Neuron (in vitro differentiated cells): Measurements from ENCODE around the gene SLTM.
"Not testable (repeated sequence)": the region's sequence is repeated elsewhere in the genome, so short reads cannot be mapped to it uniquely, and the experiment has no call there.

ENCODE experiments used
- H2AFZ ChIP-seq: one replicate; pipeline ENCODE4 v1.6.1; 2013; ENCODE audit warnings: low read depth, mild to moderate bottlenecking, inconsistent platforms, low read length, moderate library complexity
- H3K27me3 ChIP-seq: one replicate; pipeline ENCODE4 v1.6.1; 2013; ENCODE audit warnings: low read length; ENCODE audit not compliant: insufficient read depth
- H3K36me3 ChIP-seq: one replicate; pipeline ENCODE4 v1.6.1; 2013; ENCODE audit warnings: low read length; ENCODE audit not compliant: insufficient read depth
- H3K4me1 ChIP-seq: one replicate; pipeline ENCODE4 v1.6.1; 2013; ENCODE audit warnings: low read length; ENCODE audit not compliant: insufficient read depth
- H3K4me3 ChIP-seq: 2 replicates; pipeline ENCODE4 v1.5.1; 2013; ENCODE audit warnings: mild to moderate bottlenecking, low read length, moderate library complexity
- H3K9me3 ChIP-seq: one replicate; pipeline ENCODE4 v1.6.1; 2013; ENCODE audit warnings: low read length

The SLTM gene

DNA sequence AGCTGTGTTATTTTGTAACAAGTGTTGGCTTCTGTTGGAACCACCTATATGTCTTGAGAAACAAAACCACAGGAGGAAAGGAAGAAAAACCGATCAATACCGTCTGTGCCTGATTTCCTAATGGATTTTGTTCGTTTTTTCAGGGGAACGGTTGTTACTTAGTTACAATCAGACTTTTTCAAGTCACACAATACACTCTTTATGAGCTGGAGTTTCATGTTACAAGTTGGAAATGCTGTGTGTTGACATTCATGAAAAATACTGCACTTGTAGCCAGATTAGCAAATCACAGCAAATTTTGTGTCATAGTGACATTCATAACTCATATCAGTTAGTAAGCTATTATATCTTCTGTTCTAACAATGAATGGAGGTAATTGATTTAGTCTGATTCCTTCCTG is 78.9 kb downstream of the SLTM start:
- Histone ChIP-seq H3K36me3 (peaks cover 11% of the 10 kb centered on the region), H3K4me1 (no peaks in the 10 kb centered on the region), H3K9me3 (no peaks in the 10 kb centered on the region), H3K4me3 (no peak overlapping the region), H2AFZ (no peak overlapping the region), H3K27me3 (no peaks in the 10 kb centered on the region)

DNA sequence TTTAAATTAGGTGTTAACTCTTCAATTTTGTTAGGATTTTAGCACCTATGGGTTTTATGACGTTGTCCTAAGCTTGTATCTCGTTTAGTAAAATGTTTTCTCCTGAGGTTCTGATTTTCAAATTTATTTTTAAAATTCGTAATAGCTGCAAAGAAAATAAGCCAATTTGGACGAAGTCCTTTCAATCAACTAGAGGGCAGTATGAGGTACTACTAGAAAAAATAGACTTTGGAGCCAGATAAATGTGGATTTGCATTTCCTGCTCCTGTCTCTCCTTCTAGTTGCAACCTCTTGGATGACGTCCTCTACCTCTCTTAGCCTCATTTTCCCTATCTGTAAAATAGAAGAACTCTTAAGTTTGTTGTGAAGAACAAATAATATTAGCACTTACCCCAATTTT is 81.1 kb downstream of the SLTM start:
- no peaks in the 10 kb centered on the region for H3K4me1 ChIP-seq
- no peaks in the 10 kb centered on the region for H3K27me3 ChIP-seq
- H3K36me3 ChIP-seq, result peaks cover 18% of the 10 kb centered on the region
- no peak overlapping the region for H3K4me3 ChIP-seq
- H3K9me3 ChIP-seq, result no peaks in the 10 kb centered on the region
- no peak overlapping the region for H2AFZ ChIP-seq

DNA sequence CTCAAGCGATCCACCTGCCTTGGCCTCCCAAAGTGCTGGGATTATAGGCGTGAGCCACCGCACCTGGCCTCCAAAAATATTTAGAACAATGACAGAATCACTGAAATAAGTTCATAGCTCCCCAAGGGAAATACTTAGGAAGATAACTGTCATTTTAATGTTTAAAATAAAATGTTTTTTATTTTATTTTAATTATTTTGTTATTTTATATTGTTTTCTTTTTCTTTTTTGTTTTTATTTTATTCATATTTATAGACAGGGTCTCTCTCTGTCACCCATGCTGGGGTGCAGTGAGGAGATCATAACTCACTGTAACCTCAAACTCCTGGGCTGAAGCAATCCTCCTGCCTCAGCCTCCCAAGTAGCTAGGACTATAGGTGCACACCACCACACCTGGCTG is 82.3 kb downstream of the SLTM start:
- H3K4me1 ChIP-seq, H2AFZ ChIP-seq, H3K27me3 ChIP-seq, H3K9me3 ChIP-seq, H3K4me3 ChIP-seq: not testable (repeated sequence)
- peaks cover 21% of the 10 kb centered on the region for H3K36me3 ChIP-seq

DNA sequence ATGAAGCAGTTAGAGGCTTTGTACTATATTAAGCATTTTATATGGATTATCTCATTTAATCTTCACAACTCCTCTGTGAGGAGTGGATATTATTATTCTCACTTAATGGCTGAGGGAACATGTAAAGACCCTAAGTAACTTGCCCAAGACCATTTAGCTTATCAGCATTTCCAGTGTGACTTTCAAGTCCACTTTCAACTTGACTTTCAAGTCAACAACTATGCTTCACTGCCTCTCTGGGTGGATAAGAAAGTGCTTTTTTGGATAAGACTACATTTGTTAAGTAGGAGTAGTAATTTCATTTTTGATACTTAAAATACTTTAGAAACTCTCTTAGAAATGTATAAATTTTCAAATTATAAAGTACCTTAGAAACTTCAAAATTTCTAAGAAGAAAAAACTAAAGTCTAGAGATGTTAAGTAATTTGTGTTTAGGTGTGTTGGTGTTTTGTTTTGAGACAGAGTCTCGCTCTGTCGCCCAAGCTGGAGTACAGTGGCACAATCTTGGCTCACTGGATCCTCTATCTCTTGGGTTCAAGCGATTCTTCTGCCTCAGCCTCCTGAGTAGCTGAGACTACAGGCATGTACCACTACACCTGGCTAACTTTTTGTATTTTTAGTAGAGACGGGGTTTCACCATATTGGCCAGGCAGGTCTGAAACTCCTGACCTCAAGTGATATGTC is 90.6 kb downstream of the SLTM start:
- no peaks in the 10 kb centered on the region for H3K4me1 ChIP-seq
- no peak overlapping the region for H3K4me3 ChIP-seq
- no peaks in the 10 kb centered on the region for H3K9me3 ChIP-seq
- H2AFZ ChIP-seq, result no peak overlapping the region
- peaks cover 12% of the 10 kb centered on the region for H3K36me3 ChIP-seq
- no peaks in the 10 kb centered on the region for H3K27me3 ChIP-seq

DNA sequence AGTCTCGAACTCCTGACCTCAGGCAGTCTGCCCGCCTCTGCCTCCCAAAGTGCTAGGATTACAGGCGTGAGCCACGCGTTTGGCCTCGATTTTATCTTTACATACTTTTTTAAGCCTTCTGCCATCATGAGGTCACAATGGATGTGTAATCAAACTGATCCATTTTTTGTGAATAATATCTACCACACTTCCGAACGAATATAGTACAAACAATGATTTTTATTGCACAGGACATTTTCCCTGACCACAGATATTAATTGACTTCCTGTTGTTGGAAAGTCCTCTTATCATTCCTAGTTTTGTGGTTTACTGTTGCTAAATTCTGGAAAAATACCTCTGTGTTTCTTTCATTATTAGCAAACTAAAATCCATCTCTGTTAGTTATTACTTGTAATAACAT is 93.4 kb downstream of the SLTM start:
- Histone ChIP-seq H3K36me3 (no peaks in the 10 kb centered on the region), H3K4me3 (no peak overlapping the region), H3K9me3 (no peaks in the 10 kb centered on the region), H3K27me3 (no peaks in the 10 kb centered on the region), H2AFZ (no peak overlapping the region), H3K4me1 (no peaks in the 10 kb centered on the region)

DNA sequence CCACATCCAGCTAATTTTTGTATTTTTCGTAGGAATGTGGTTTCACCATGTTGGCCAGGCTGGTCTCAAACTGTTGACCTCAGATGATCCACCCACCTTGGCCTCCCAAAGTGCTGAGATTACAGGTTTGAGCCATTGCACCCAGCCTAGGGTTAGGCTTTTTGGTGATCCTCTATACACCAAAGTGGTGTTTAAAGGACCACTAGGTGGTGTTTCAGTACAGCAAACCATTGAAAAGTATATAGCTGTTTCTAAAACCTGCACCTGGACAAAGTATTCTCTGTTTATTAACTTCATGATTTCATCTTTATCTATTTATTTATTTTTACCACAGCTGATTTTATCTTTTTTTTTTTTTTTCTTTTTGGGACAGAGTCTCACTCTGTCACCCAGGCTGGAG is 94.0 kb downstream of the SLTM start:
- Histone ChIP-seq H3K9me3 (no peaks in the 10 kb centered on the region), H2AFZ (no peak overlapping the region), H3K4me1 (no peaks in the 10 kb centered on the region), H3K4me3 (no peak overlapping the region), H3K27me3 (no peaks in the 10 kb centered on the region), H3K36me3 (no peaks in the 10 kb centered on the region)

DNA sequence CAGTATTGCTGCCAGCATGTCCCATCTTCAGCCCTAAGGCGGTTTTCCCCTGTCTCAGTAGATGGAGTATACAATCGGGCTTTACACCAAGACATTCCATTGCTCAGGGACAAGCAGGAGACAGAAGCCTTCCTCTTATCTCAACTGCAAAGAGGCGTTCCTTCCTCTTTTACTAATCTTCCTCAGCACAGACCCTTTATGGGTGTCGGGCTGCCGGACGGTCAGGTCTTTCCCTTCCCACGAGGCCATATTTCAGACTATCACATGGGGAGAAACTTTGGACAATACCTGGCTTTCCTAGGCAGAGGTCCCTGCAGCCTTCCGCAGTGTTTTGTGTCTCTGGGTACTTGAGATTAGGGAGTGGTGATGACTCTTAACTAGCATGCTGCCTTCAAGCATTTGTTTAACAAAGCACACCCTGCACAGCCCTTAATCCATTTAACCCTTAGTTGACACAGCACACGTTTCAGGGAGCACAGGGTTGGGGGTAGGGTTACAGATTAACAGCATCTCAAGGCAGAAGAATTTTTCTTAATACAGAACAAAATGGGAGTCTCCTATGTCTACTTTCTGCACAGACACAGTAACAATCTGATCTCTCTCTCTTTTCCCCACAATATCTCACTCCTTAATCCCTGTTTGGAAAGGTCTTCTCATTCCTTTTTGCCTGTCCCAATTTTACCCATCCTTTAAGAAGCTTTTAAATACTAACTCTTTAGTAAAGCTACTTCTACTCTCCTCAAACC is 99.6 kb downstream of the SLTM start:
- not testable (repeated sequence) for H3K9me3 ChIP-seq, H3K27me3 ChIP-seq, H3K4me1 ChIP-seq, H2AFZ ChIP-seq, H3K4me3 ChIP-seq
- H3K36me3 ChIP-seq, result peaks cover 10% of the 10 kb centered on the region

DNA sequence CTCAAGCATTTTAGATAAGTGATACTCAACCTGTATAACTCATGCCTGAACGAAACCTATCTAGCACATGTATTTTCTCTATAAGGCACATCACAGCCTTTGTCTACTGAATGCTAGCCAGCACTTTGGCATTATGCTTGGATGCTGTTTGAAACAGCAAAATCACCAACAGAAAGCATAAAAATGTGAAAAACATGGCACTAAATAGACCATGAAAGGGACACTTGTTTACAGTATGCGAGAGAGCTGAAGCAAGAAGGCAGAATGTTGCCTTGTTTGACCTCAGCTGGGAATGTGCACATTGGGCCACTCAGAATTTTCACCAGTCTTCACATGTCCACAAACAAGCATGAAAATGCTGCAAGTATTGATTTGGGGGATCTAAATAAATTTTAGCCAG is 102.9 kb downstream of the SLTM start:
- H2AFZ ChIP-seq, result no peak overlapping the region
- H3K27me3 ChIP-seq, result no peaks in the 10 kb centered on the region
- H3K4me3 ChIP-seq, result no peak overlapping the region
- H3K9me3 ChIP-seq, result no peaks in the 10 kb centered on the region
- peaks cover 2% of the 10 kb centered on the region for H3K4me1 ChIP-seq
- peaks cover 20% of the 10 kb centered on the region for H3K36me3 ChIP-seq
